Activated naive CD8-positive, alpha-beta T cell treated with anti-CD3 and anti-CD28 coated beads, Interleukin-2, amount 50 U/mL, for 16 hours (primary cell): ENCODE data around the gene CTXN1.
"Not testable (repeated sequence)": the region's sequence is repeated elsewhere in the genome, so short reads cannot be mapped to it uniquely, and the experiment has no call there.

Source experiments
- DNase-seq: peaks from one replicate; pipeline ENCODE4 v3.0.0-alpha.2; 2020; ENCODE audit warnings: low read depth, low spot score

Gene CTXN1

GRCh38 chr19:7926021-7926726, at the start of gene CTXN1:
Gene CTXN1 (minus strand): TSS chr19:7926135. CDS start chr19:7925538, 597 bp downstream.
- peak; percentile 57 for DNase-seq

- no peak for DNase-seq
Observed at GRCh38 chr19:7975037-7975436, 49.1 kb upstream of the CTXN1 start.

- DNase-seq = no peak
Observed at GRCh38 chr19:7973883-7974282, 47.9 kb upstream of the CTXN1 start.

- DNase-seq = no peak
Observed at GRCh38 chr19:7971553-7972520, 45.9 kb upstream of the CTXN1 start.

GRCh38 chr19:7970716-7971448, 44.9 kb upstream of the CTXN1 start:
- DNase-seq = no peak

- DNase-seq = no peak
Observed at GRCh38 chr19:7969555-7969939, 43.6 kb upstream of the CTXN1 start.

- DNase-seq = no peak
Observed at GRCh38 chr19:7968796-7969554, 43.0 kb upstream of the CTXN1 start.

- no peak for DNase-seq
Observed at GRCh38 chr19:7968008-7968795, 42.3 kb upstream of the CTXN1 start.

- no peak for DNase-seq
Observed at GRCh38 chr19:7965921-7966665, 40.2 kb upstream of the CTXN1 start.

- DNase-seq = no peak
Observed at GRCh38 chr19:7965259-7965841, 39.4 kb upstream of the CTXN1 start.

GRCh38 chr19:7963566-7963965, 37.6 kb upstream of the CTXN1 start:
- DNase-seq = no peak

- DNase-seq = no peak
Observed at GRCh38 chr19:7962644-7963268, 36.8 kb upstream of the CTXN1 start.

- DNase-seq = no peak
Observed at GRCh38 chr19:7961920-7962626, 36.1 kb upstream of the CTXN1 start.

GRCh38 chr19:7961082-7961481, 35.1 kb upstream of the CTXN1 start:
- not testable (repeated sequence) for DNase-seq

GRCh38 chr19:7959211-7959610, 33.3 kb upstream of the CTXN1 start:
- DNase-seq = no peak

GRCh38 chr19:7955696-7956095, 29.8 kb upstream of the CTXN1 start:
- DNase-seq = no peak

GRCh38 chr19:7953576-7953975, 27.6 kb upstream of the CTXN1 start:
- DNase-seq = no peak

- DNase-seq = no peak
Observed at GRCh38 chr19:7953060-7953459, 27.1 kb upstream of the CTXN1 start.
